ENCODE data around the gene HOXD11.

Gene HOXD11

DNA sequence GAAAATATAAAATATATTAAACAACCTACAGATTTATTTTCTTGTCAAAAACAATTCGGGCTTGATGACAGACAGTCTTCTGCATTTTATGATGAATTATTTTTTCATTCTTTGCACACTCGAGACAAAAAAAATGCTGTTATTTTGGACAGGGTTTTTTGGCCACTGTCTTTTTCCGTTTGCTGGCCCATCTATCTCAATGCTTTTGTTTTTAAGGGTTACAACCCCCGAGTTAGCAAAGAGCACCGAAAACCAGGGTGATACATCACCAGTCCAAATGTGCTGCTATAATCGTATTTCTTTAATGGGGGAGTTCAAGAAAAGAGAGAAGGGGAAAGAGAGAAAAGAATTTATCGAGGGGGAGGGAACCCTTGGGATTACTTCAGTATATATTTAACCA, 31.0 kb upstream of the HOXD11 start:
- H3K18ac ChIP-seq (ENCODE audit: low read length) = no peak overlapping the region
- WGBS, 2 donors (ENCODE audit: extremely low coverage in 2 of 2, insufficient read length in 2 of 2, insufficient replicate concordance in 1 of 2) = no CpG with 5 or more reads among the region's 7 CpGs
- H3K4me2 ChIP-seq (ENCODE audit: insufficient read depth, low read length, poor library complexity, severe bottlenecking) = no peak overlapping the region
- no peak overlapping the region for H3K4me3 ChIP-seq (ENCODE audit: low read length in 2 of 2)
- no peak overlapping the region for H4K91ac ChIP-seq (ENCODE audit: low read depth, low read length, poor library complexity)
- no peak overlapping the region for H3K4ac ChIP-seq (ENCODE audit: low read length)
- no peak overlapping the region for H2AK5ac ChIP-seq (ENCODE audit: low read depth, low read length)
- H3K23ac ChIP-seq (ENCODE audit: low read depth, low read length, poor library complexity) = no peak overlapping the region
- no peaks in the 10 kb centered on the region for H3K79me1 ChIP-seq (ENCODE audit: low read depth, low read length)
- peaks cover 49 to 93% (median 89%) of the 10 kb centered on the region in 3 experiments for H3K27me3 ChIP-seq (ENCODE audit: control insufficient read depth in 3 of 3, insufficient read depth in 3 of 3, low read depth in 1 of 3, low read length in 3 of 3)
- no peak overlapping the region for H3K9ac ChIP-seq (ENCODE audit: low read depth, low read length, poor library complexity)
- H3K4me1 ChIP-seq (ENCODE audit: control insufficient read depth in 2 of 2, insufficient read depth in 1 of 2, low read depth in 1 of 2, low read length in 2 of 2) = peaks cover 0 to 2% of the 10 kb centered on the region in 2 donors
- H3K9me3 ChIP-seq (replicated peaks in 1 of 2; ENCODE audit: control insufficient read depth in 2 of 2, insufficient read depth in 1 of 2, low read depth in 1 of 2, low read length in 2 of 2) = peaks cover 0 to 7% of the 10 kb centered on the region in 2 donors
- H3K27ac ChIP-seq (replicated peaks; ENCODE audit: low read length) = no peak overlapping the region
- H2BK12ac ChIP-seq (ENCODE audit: low read length) = no peak overlapping the region
- no peak overlapping the region for H2BK5ac ChIP-seq (ENCODE audit: low read length)
- DNase-seq (ENCODE audit: low spot score) = no peak
- H3K14ac ChIP-seq (ENCODE audit: low read length) = no peak overlapping the region
- H3K36me3 ChIP-seq (replicated peaks in 1 of 2; ENCODE audit: control insufficient read depth in 2 of 2, insufficient read depth in 2 of 2, low read length in 2 of 2) = no peaks in the 10 kb centered on the region
- no peak overlapping the region for H4K8ac ChIP-seq (ENCODE audit: low read depth, low read length)
- no peak overlapping the region for H2BK120ac ChIP-seq (ENCODE audit: low read depth, low read length)
- no peak overlapping the region for H2AFZ ChIP-seq (ENCODE audit: low read length)
- no peak overlapping the region for H2BK15ac ChIP-seq (ENCODE audit: low read length)

DNA sequence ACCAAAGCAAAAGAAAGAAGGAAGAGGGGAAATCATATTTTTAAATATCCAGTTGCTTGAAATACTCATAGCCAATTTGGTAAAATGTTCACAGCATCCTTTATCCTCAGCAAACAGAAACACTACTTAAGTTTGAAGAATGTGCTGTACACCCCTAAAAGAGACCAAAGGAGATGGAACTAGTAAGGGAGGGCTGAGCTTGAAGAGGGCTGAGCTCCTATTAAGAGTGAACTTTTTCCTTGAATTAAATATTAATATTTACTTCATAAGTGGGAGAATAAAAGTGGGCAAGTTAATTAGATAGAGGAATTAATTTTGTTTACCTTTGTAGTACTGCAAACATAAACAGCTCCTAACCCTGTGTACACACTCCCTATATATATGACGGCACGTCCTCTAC, 30.3 kb upstream of the HOXD11 start:
- Histone ChIP-seq H3K27ac (replicated peaks; ENCODE audit: low read length) (no peak overlapping the region), H4K8ac (ENCODE audit: low read depth, low read length) (no peak overlapping the region), H3K14ac (ENCODE audit: low read length) (no peak overlapping the region), H3K4me3 (ENCODE audit: low read length in 2 of 2) (no peak overlapping the region), H3K9me3 (replicated peaks in 1 of 2; ENCODE audit: control insufficient read depth in 2 of 2, insufficient read depth in 1 of 2, low read depth in 1 of 2, low read length in 2 of 2) (peaks cover 0 to 7% of the 10 kb centered on the region in 2 donors), H3K27me3 (ENCODE audit: control insufficient read depth in 3 of 3, insufficient read depth in 3 of 3, low read depth in 1 of 3, low read length in 3 of 3) (peaks cover 46 to 96% (median 89%) of the 10 kb centered on the region in 3 experiments), H3K4me1 (ENCODE audit: control insufficient read depth in 2 of 2, insufficient read depth in 1 of 2, low read depth in 1 of 2, low read length in 2 of 2) (peaks cover 0 to 2% of the 10 kb centered on the region in 2 donors), H3K36me3 (replicated peaks in 1 of 2; ENCODE audit: control insufficient read depth in 2 of 2, insufficient read depth in 2 of 2, low read length in 2 of 2) (no peaks in the 10 kb centered on the region), H2BK5ac (ENCODE audit: low read length) (no peak overlapping the region), H3K9ac (ENCODE audit: low read depth, low read length, poor library complexity) (no peak overlapping the region), H3K4me2 (ENCODE audit: insufficient read depth, low read length, poor library complexity, severe bottlenecking) (no peak overlapping the region), H3K23ac (ENCODE audit: low read depth, low read length, poor library complexity) (no peak overlapping the region), H3K4ac (ENCODE audit: low read length) (no peak overlapping the region), H3K79me1 (ENCODE audit: low read depth, low read length) (no peaks in the 10 kb centered on the region), H2AFZ (ENCODE audit: low read length) (no peak overlapping the region), H3K18ac (ENCODE audit: low read length) (no peak overlapping the region), H2BK120ac (ENCODE audit: low read depth, low read length) (no peak overlapping the region), H2AK5ac (ENCODE audit: low read depth, low read length) (no peak overlapping the region), H2BK15ac (ENCODE audit: low read length) (no peak overlapping the region), H2BK12ac (ENCODE audit: low read length) (no peak overlapping the region), H4K91ac (ENCODE audit: low read depth, low read length, poor library complexity) (no peak overlapping the region)
- no CpG with 5 or more reads among the region's 2 CpGs for WGBS, 2 donors (ENCODE audit: extremely low coverage in 2 of 2, insufficient read length in 2 of 2, insufficient replicate concordance in 1 of 2)
- no peak for DNase-seq (ENCODE audit: low spot score)

DNA sequence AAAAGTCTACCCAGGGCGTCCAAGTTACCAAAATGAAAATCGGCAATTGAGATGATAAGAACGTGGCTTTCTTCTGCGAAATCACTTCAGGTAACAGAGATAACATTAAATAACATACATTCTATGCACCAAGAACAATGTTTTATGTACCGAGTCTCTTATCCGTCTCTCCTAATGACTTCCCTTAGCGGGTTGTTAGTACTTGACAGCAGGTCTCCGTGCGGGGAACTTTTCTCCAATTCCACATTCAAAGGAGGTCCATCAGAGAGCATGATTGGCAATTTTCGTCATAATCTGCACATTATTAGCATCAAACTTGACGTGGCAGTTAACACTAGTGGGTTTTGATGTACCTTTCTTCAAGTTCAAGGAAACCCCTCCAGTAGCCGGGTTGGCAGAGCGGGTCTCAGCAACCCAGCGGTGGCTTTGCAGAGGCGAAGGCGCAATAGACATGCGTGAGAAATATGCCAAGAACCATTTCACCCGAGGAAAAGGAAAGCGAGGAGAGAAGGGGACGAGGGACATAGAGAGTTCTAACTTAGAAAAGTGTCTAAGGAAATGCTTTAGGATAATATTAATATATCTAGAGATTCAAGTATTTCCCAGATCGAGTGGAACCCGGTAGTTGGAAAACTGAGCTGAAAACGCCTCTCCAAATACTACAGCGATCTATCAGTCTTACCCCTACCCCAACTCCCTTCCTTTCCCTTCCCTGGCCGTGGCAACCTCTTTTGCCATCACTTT, 28.4 kb upstream of the HOXD11 start:
- Histone ChIP-seq H2AK5ac (ENCODE audit: low read depth, low read length) (no peak overlapping the region), H3K23ac (ENCODE audit: low read depth, low read length, poor library complexity) (no peak overlapping the region), H3K4me2 (ENCODE audit: insufficient read depth, low read length, poor library complexity, severe bottlenecking) (no peak overlapping the region), H2BK12ac (ENCODE audit: low read length) (no peak overlapping the region), H3K14ac (ENCODE audit: low read length) (no peak overlapping the region), H3K27me3 (ENCODE audit: control insufficient read depth in 3 of 3, insufficient read depth in 3 of 3, low read depth in 1 of 3, low read length in 3 of 3) (peaks cover 51 to 98% (median 89%) of the 10 kb centered on the region in 3 experiments), H4K8ac (ENCODE audit: low read depth, low read length) (no peak overlapping the region), H2BK120ac (ENCODE audit: low read depth, low read length) (no peak overlapping the region), H3K18ac (ENCODE audit: low read length) (no peak overlapping the region), H2BK5ac (ENCODE audit: low read length) (no peak overlapping the region), H3K4ac (ENCODE audit: low read length) (no peak overlapping the region), H2BK15ac (ENCODE audit: low read length) (no peak overlapping the region), H3K36me3 (replicated peaks in 1 of 2; ENCODE audit: control insufficient read depth in 2 of 2, insufficient read depth in 2 of 2, low read length in 2 of 2) (no peaks in the 10 kb centered on the region), H3K27ac (replicated peaks; ENCODE audit: low read length) (no peak overlapping the region), H3K4me1 (ENCODE audit: control insufficient read depth in 2 of 2, insufficient read depth in 1 of 2, low read depth in 1 of 2, low read length in 2 of 2) (peaks cover 0 to 2% of the 10 kb centered on the region in 2 donors), H4K91ac (ENCODE audit: low read depth, low read length, poor library complexity) (no peak overlapping the region), H3K79me1 (ENCODE audit: low read depth, low read length) (no peaks in the 10 kb centered on the region), H3K4me3 (ENCODE audit: low read length in 2 of 2) (no peak overlapping the region), H2AFZ (ENCODE audit: low read length) (peak overlapping the region; percentile 66), H3K9me3 (replicated peaks in 1 of 2; ENCODE audit: control insufficient read depth in 2 of 2, insufficient read depth in 1 of 2, low read depth in 1 of 2, low read length in 2 of 2) (peaks cover 0 to 4% of the 10 kb centered on the region in 2 donors), H3K9ac (ENCODE audit: low read depth, low read length, poor library complexity) (no peak overlapping the region)
- DNase-seq (ENCODE audit: low spot score) = no peak
- WGBS, 2 donors (ENCODE audit: extremely low coverage in 2 of 2, insufficient read length in 2 of 2, insufficient replicate concordance in 1 of 2) = no CpG with 5 or more reads among the region's 25 CpGs

DNA sequence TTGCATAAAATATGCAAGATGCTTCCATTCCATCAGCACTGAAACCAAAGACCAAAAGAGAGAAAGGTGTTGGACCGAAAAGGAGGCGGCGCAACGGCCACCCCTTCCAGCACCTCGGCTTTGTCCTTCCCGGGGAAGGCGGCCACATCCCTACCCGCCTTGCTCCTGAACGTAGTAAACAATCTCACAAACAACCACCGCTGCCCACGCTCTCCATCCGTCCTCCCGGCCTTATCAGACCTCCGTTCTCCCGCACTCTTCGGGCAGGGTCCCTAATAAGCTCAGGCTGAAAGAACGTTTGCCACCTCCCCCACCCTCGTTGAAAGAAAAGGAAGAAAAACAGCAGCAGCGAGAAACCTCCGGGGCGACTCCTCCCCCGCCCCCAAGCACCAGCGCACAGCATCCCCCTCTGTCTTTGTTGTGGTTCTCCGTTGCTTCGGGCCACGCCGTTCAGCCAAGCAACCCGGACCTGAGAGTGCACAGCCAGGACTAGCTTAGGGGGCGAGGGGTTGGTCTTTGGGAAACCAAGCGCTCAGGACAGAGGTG, 27.7 kb upstream of the HOXD11 start:
- Histone ChIP-seq H4K8ac (ENCODE audit: low read depth, low read length) (no peak overlapping the region), H3K4me1 (ENCODE audit: control insufficient read depth in 2 of 2, insufficient read depth in 1 of 2, low read depth in 1 of 2, low read length in 2 of 2) (peaks cover 0 to 2% of the 10 kb centered on the region in 2 donors), H2BK120ac (ENCODE audit: low read depth, low read length) (no peak overlapping the region), H2BK5ac (ENCODE audit: low read length) (no peak overlapping the region), H2BK15ac (ENCODE audit: low read length) (no peak overlapping the region), H3K18ac (ENCODE audit: low read length) (no peak overlapping the region), H3K9me3 (replicated peaks in 1 of 2; ENCODE audit: control insufficient read depth in 2 of 2, insufficient read depth in 1 of 2, low read depth in 1 of 2, low read length in 2 of 2) (peaks cover 0 to 4% of the 10 kb centered on the region in 2 donors), H3K9ac (ENCODE audit: low read depth, low read length, poor library complexity) (no peak overlapping the region), H3K4me2 (ENCODE audit: insufficient read depth, low read length, poor library complexity, severe bottlenecking) (peak overlapping the region; percentile 53), H3K23ac (ENCODE audit: low read depth, low read length, poor library complexity) (no peak overlapping the region), H3K4ac (ENCODE audit: low read length) (no peak overlapping the region), H3K27me3 (ENCODE audit: control insufficient read depth in 3 of 3, insufficient read depth in 3 of 3, low read depth in 1 of 3, low read length in 3 of 3) (peaks cover 49 to 98% (median 89%) of the 10 kb centered on the region in 3 experiments), H3K4me3 (ENCODE audit: low read length in 2 of 2) (peak overlapping the region in 1 of 2 donors; percentile 66), H2AFZ (ENCODE audit: low read length) (peak overlapping the region; percentile 66), H2AK5ac (ENCODE audit: low read depth, low read length) (no peak overlapping the region), H3K27ac (replicated peaks; ENCODE audit: low read length) (no peak overlapping the region), H4K91ac (ENCODE audit: low read depth, low read length, poor library complexity) (no peak overlapping the region), H2BK12ac (ENCODE audit: low read length) (no peak overlapping the region), H3K14ac (ENCODE audit: low read length) (no peak overlapping the region), H3K79me1 (ENCODE audit: low read depth, low read length) (no peaks in the 10 kb centered on the region), H3K36me3 (replicated peaks in 1 of 2; ENCODE audit: control insufficient read depth in 2 of 2, insufficient read depth in 2 of 2, low read length in 2 of 2) (no peaks in the 10 kb centered on the region)
- DNase-seq (ENCODE audit: low spot score) = no peak
- WGBS, 2 donors (ENCODE audit: extremely low coverage in 2 of 2, insufficient read length in 2 of 2, insufficient replicate concordance in 1 of 2) = no CpG with 5 or more reads among the region's 30 CpGs
